Mucosa of gallbladder (tissue), 1 donor: ENCODE data around the gene TCHHL1. TPM values are rescaled to one million over a fixed set of nuclear protein-coding genes. Genes with fewer than 3 reads are reported as not detected.
A peak's percentile ranks its signal among the peaks of the same experiment; 100 is the strongest.
"Not testable (repeated sequence)": the region's sequence is repeated elsewhere in the genome, so short reads cannot be mapped to it uniquely, and the experiment has no call there.

ENCODE experiments used
- DNase-seq: peaks from one replicate; pipeline ENCODE4 v3.0.0-alpha.2; 2020; ENCODE audit warnings: low spot score
- total RNA-seq: library from RNA; stranded (reverse); gene quantifications from one replicate; pipeline ENCODE4 v1.2.1, GENCODE V29; 2021
- donor health status: DM: no; HTN: no; CAD: no.

The TCHHL1 gene
- total RNA-seq, 1 donor from 2014 or later = not detected

GRCh38 chr1:152086760-152087159 lies 2.1 kb downstream of the TCHHL1 start:
- DNase-seq = no peak

GRCh38 chr1:152084853-152085252 lies 4.0 kb downstream of the TCHHL1 start:
- no peak for DNase-seq

GRCh38 chr1:152081026-152081425 lies 7.8 kb downstream of the TCHHL1 start:
- DNase-seq = not testable (repeated sequence)

- not testable (repeated sequence) for DNase-seq
Measured at GRCh38 chr1:152080494-152080893, 8.4 kb downstream of the TCHHL1 start.

- no peak for DNase-seq
Measured at GRCh38 chr1:152078831-152079441, 9.9 kb downstream of the TCHHL1 start.

- DNase-seq = no peak
Measured at GRCh38 chr1:152072311-152072710, 16.6 kb downstream of the TCHHL1 start.

GRCh38 chr1:152071123-152071522 lies 17.7 kb downstream of the TCHHL1 start:
- DNase-seq = no peak

GRCh38 chr1:152067929-152068328 lies 20.9 kb downstream of the TCHHL1 start:
- no peak for DNase-seq

- no peak for DNase-seq
Measured at GRCh38 chr1:152067150-152067549, 21.7 kb downstream of the TCHHL1 start.

- no peak for DNase-seq
Measured at GRCh38 chr1:152061952-152062351, 26.9 kb downstream of the TCHHL1 start.

GRCh38 chr1:152053375-152053774 lies 35.5 kb downstream of the TCHHL1 start:
- no peak for DNase-seq

- peak; percentile 85 for DNase-seq
Measured at GRCh38 chr1:152052606-152053005, 36.3 kb downstream of the TCHHL1 start.

- no peak for DNase-seq
Measured at GRCh38 chr1:152050886-152051675, 37.8 kb downstream of the TCHHL1 start.

GRCh38 chr1:152049291-152050083 lies 39.4 kb downstream of the TCHHL1 start:
- DNase-seq = no peak

GRCh38 chr1:152048416-152049009 lies 40.4 kb downstream of the TCHHL1 start:
- peak; percentile 88 for DNase-seq

- peak; percentile 92 for DNase-seq
Measured at GRCh38 chr1:152047730-152048415, 41.0 kb downstream of the TCHHL1 start.

- no peak for DNase-seq
Measured at GRCh38 chr1:152047413-152047729, 41.5 kb downstream of the TCHHL1 start.

GRCh38 chr1:152044386-152044785 lies 44.5 kb downstream of the TCHHL1 start:
- no peak for DNase-seq

GRCh38 chr1:152043870-152044269 lies 45.0 kb downstream of the TCHHL1 start:
- DNase-seq = no peak

- DNase-seq = no peak
Measured at GRCh38 chr1:152042030-152042429, 46.8 kb downstream of the TCHHL1 start.

- no peak for DNase-seq
Measured at GRCh38 chr1:152039886-152040285, 49.0 kb downstream of the TCHHL1 start.

GRCh38 chr1:152039461-152039860 lies 49.4 kb downstream of the TCHHL1 start:
- no peak for DNase-seq
